D721Med (cell line): ENCODE results near the gene SLC31A1.
"Not testable (repeated sequence)": the region's sequence is repeated elsewhere in the genome, so short reads cannot be mapped to it uniquely, and the experiment has no call there.

Experiments
- DNase-seq: peaks from one replicate; pipeline ENCODE4 v3.0.0; 2011; ENCODE audit warnings: low spot score; ENCODE audit not compliant: insufficient read length
- FAIRE-seq: peaks from 2 replicates; lab custom pipeline; 2011; peaks lifted over from hg19 to GRCh38; lab: Jason Lieb, UNC
- TF ChIP-seq, protein P1 (sequence below): IDR thresholded peaks from 2 replicates; pipeline ENCODE4 v1.5.1; 2012; ENCODE audit warnings: mild to moderate bottlenecking, control low read depth; ENCODE audit not compliant: insufficient read depth; ENCODE audit errors: missing control alignments

The SLC31A1 gene

DNA sequence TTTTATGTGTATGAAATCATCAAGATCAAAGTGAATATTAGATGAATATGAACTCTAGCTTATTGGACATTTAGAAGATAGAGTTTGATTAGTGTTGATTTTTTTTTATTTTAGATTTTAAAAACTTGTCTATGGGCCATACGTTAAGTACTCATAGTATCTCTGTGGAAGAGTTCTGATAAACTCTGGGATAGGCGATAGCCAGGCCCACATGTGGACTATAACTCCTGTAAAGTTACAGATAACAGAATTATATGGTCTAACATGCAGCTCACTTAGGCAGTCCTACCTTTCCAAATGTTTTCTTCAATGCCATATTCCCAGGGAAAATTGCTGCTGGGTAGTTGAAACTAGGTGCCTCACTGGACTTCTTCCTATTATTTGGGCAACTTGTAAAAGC, 10.4 kb downstream of the SLC31A1 start:
- TF ChIP-seq, protein P1, sequence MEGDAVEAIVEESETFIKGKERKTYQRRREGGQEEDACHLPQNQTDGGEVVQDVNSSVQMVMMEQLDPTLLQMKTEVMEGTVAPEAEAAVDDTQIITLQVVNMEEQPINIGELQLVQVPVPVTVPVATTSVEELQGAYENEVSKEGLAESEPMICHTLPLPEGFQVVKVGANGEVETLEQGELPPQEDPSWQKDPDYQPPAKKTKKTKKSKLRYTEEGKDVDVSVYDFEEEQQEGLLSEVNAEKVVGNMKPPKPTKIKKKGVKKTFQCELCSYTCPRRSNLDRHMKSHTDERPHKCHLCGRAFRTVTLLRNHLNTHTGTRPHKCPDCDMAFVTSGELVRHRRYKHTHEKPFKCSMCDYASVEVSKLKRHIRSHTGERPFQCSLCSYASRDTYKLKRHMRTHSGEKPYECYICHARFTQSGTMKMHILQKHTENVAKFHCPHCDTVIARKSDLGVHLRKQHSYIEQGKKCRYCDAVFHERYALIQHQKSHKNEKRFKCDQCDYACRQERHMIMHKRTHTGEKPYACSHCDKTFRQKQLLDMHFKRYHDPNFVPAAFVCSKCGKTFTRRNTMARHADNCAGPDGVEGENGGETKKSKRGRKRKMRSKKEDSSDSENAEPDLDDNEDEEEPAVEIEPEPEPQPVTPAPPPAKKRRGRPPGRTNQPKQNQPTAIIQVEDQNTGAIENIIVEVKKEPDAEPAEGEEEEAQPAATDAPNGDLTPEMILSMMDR, result no peak
- DNase-seq, result no peak
- FAIRE-seq, result no peak

DNA sequence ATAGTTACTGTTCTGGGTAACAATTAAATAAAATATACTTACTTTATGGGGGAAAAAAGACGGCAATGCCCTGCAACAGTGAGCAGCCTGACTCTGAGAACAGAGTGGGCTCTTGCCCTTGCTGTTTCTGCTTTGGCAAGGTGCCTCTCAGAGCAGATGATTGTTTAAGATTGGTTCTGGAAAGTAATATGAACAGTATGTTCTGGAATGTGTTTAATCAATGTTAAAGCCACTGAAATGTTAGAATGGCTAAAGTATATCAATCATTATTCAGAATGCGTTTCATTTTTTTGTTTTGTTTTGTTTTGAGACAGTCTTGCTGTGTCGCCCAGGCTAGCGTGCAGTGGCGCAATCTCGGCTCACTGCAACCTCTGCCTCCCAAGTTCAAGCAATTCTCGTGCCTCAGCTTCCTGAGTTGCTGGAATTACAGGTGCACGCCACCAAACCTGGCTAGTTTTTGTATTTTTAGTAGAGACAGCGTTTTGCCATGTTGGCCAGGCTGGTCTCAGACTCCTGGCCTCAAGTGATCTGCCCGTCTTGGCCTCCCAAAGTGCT, 14.4 kb downstream of the SLC31A1 start:
- not testable (repeated sequence) for FAIRE-seq

DNA sequence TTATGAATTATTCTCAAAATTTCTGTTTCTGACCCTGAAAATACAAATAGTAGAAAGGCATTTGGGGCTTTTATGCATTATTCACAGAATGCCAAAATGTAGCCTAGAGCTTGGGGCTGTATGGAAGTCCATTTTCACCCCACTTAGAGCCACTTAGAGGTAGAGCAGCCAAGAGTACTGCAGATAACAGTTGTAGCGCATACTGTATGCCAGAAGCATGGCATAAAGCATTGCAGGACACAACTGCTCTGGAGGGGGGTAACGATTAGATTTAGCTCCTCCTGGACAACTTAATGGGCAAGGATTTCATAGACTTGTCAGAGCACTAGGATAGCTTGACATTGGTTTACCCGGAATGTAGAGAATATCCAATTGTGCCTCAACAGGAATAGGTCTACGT, 15.7 kb downstream of the SLC31A1 start:
- FAIRE-seq, result no peak
- TF ChIP-seq, protein P1, result no peak

More for the DNA sequence above, 14.4 kb downstream of the SLC31A1 start:
- not testable (repeated sequence) for DNase-seq

DNA sequence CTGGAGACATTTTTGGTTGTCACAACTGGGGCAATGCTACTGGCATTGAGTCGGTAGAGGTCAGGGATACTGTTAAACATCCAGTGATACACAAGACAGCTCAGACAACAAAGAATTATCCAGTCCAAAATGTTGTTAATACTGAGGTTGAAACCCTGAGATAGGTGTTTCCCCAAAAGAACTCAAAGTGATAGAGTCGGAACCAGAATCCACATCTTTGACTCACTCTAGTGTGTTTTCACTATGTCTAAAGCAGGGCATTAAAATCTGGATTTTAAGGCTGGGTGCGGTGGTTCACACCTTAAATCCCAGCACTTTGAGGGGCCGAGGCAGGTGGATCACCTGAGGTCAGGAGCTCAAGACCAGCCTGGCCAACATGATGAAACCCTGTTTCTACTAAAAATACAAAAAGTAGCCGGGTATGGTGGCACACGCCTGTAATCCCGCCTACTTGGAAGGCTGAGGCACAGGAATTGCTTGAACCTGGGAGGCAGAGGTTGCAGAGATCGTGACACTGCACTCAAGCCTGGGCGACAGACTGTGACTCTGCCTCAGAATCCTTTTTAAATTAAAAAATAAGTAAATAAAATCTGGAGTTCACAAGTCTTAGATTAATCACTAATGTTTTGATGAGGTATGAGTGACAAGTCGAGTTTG, 17.0 kb downstream of the SLC31A1 start:
- FAIRE-seq, result no peak

More for the DNA sequence above, 15.7 kb downstream of the SLC31A1 start:
- no peak for DNase-seq

DNA sequence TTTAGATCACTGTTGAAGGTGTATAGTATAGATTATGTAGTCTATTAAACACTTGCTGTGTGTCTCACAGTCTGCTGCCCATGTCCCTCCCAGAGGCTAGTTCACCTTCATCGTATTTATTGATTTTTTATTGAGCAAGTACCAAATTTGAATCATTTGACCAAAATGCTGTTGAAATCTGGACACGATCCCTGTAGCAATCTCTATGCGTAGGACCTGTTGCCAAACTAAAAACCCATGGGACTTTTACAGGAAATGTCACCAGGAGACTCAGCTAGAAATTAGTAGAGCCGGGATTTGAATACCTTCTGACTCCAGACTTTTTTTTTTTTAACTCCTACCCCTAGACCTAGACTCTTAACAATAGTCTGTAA, 17.5 kb downstream of the SLC31A1 start:
- DNase-seq (no peak), FAIRE-seq (no peak)
- TF ChIP-seq, protein P1, result no peak

More for the DNA sequence above, 17.0 kb downstream of the SLC31A1 start:
- DNase-seq, result no peak
- TF ChIP-seq, protein P1, result no peak

DNA sequence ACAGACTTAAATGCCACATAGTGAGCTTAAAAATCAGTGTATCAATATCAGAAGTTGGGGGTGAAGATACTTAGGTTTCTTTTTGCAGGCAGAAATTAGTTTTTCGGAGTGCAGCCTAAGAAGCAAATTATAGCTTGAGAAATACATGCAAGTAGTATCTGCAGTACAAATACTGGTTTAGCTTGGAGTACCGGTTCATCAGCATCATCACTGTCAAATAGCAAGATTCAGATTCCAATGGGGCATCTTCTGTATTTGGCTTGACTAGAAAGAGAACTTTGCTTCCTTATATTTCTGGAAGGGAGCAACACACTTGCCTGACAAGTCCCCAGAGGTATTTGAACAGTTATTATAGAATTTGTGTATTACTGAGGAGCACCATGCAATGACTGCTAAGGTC, 19.8 kb downstream of the SLC31A1 start:
- TF ChIP-seq, protein P1, result no peak
- no peak for DNase-seq
- no peak for FAIRE-seq

DNA sequence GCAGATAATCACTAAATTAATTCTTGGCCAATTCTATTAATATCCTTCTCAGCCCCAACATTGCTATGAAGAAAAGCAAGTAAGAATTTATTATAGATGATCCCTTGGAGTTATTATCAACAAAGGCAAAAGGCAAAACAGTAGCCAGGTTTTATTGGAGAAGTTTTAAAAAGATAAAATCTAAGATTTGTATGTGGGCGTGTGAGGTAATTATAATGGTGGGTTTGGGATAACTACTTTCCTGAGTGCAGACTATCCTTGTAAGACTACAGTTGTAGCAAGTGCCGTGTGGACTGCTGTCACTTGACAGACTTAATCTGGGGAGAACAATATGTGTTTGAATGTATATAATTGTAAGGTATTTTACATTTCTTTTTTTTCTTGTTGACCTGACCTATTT, 23.2 kb downstream of the SLC31A1 start:
- no peak for FAIRE-seq
- TF ChIP-seq, protein P1, result no peak

More for the DNA sequence above, 23.2 kb downstream of the SLC31A1 start:
- no peak for DNase-seq
